ENCODE data around the gene SETBP1.

SETBP1 gene

DNA sequence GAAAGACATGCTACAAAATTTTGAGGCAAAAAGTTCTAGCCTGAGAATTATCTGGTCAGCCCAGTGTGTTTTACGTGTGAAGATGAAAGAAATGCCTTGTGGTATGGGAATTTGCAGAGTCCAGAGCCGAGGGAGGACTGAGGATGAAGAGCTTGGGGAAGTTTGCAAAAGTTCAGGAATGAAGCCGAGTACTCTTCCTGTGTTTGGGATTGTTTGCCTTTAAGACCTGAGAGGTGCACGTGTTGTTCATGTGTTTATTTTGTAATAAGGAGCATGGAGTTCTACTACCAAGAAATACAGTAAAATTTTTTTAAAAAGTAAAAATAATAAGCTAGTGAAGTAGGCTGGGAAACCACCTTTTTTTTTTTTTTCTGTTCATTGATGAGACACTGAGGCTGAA is 14.8 kb downstream of the SETBP1 start:
- DNase-seq (ENCODE audit: insufficient read length) (no peak), FAIRE-seq (no peak)
- TF ChIP-seq POLR2AphosphoS5 (IDR thresholded peaks at IDR 0.05; ENCODE audit: low read depth, low read length) (no peak), TAF1 (IDR thresholded peaks at IDR 0.05; ENCODE audit: borderline replicate concordance, low read depth, low read length) (no peak), POLR2A (IDR thresholded peaks at IDR 0.05; ENCODE audit: low read depth, low read length) (no peak)

GRCh38 chr18:44696892-44697291 is 16.2 kb downstream of the SETBP1 start:
- no peak for DNase-seq (ENCODE audit: insufficient read length)
- no peak for TF ChIP-seq POLR2AphosphoS5 (IDR thresholded peaks at IDR 0.05; ENCODE audit: low read depth, low read length)
- no peak for TF ChIP-seq TAF1 (IDR thresholded peaks at IDR 0.05; ENCODE audit: borderline replicate concordance, low read depth, low read length)
- no peak for TF ChIP-seq POLR2A (IDR thresholded peaks at IDR 0.05; ENCODE audit: low read depth, low read length)
- FAIRE-seq = no peak

- TF ChIP-seq POLR2A (IDR thresholded peaks at IDR 0.05; ENCODE audit: low read depth, low read length) (no peak), POLR2AphosphoS5 (IDR thresholded peaks at IDR 0.05; ENCODE audit: low read depth, low read length) (no peak), TAF1 (IDR thresholded peaks at IDR 0.05; ENCODE audit: borderline replicate concordance, low read depth, low read length) (no peak)
- FAIRE-seq = no peak
- DNase-seq (ENCODE audit: insufficient read length) = no peak
These were observed 16.6 kb downstream of the SETBP1 start for GRCh38 chr18:44697315-44697714.

DNA sequence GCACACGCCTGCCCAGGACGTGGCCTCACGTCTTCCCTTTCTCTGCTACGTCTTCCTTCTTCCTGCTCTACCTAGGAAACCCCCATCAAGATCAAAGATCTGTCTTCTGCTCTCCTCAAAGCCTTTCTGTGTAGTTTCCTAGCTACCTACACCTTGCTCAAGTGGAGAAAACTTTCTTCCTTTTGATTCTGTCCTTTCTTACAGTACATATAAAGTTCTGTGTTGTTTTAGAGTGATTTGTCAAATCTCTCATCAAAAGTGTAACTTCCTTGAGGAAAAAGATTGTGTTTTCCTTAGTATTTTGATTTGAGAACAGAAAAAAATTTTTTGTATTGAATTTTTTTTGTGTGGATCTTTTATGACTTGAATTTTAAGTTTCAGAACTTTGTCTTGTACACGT is 17.8 kb downstream of the SETBP1 start:
- TF ChIP-seq POLR2AphosphoS5 (IDR thresholded peaks at IDR 0.05; ENCODE audit: low read depth, low read length) (no peak), TAF1 (IDR thresholded peaks at IDR 0.05; ENCODE audit: borderline replicate concordance, low read depth, low read length) (no peak), POLR2A (IDR thresholded peaks at IDR 0.05; ENCODE audit: low read depth, low read length) (no peak)
- FAIRE-seq (no peak), DNase-seq (ENCODE audit: insufficient read length) (no peak)

DNA sequence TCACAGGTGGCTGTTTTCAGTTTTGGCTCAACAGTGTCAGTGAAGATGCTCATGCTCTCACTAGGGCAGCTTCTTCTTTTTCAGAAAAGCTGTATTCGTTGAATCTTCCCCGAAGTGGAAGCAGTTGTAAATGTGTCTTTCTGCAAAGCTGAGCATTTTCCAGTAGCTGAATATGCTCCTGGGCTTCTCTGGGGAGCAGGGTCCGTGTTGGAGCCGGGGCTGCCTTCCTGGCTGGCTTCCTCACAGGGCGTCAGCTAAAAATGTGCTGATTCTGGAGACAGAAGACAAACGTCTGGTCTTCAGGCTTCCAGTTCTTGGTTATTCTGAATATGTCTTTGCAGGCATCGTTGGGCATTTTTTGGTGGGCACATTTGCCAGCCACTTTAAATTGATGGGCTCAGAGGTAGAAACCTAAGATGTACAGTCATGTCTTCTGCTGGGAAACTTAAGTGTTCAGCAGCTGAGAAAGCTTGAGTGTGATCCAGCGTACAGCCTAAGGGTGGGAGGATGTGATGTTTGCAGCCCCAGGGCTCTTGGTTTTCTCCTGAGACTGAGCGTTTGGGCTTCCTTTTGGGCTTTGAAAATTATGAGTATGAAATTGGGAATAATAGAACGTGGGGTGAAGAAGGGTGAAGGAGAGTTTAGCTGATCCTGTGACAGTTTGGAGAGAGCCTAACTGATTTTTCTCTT is 19.0 kb downstream of the SETBP1 start:
- FAIRE-seq = no peak
- no peak for TF ChIP-seq POLR2A (IDR thresholded peaks at IDR 0.05; ENCODE audit: low read depth, low read length)
- no peak for TF ChIP-seq TAF1 (IDR thresholded peaks at IDR 0.05; ENCODE audit: borderline replicate concordance, low read depth, low read length)
- TF ChIP-seq POLR2AphosphoS5 (IDR thresholded peaks at IDR 0.05; ENCODE audit: low read depth, low read length) = no peak
- DNase-seq (ENCODE audit: insufficient read length) = no peak

GRCh38 chr18:44700652-44701051 is 20.0 kb downstream of the SETBP1 start:
- FAIRE-seq (peak; percentile 65), DNase-seq (ENCODE audit: insufficient read length) (peak; percentile 34)
- no peak for TF ChIP-seq TAF1 (IDR thresholded peaks at IDR 0.05; ENCODE audit: borderline replicate concordance, low read depth, low read length)
- no peak for TF ChIP-seq POLR2A (IDR thresholded peaks at IDR 0.05; ENCODE audit: low read depth, low read length)
- no peak for TF ChIP-seq POLR2AphosphoS5 (IDR thresholded peaks at IDR 0.05; ENCODE audit: low read depth, low read length)

DNA sequence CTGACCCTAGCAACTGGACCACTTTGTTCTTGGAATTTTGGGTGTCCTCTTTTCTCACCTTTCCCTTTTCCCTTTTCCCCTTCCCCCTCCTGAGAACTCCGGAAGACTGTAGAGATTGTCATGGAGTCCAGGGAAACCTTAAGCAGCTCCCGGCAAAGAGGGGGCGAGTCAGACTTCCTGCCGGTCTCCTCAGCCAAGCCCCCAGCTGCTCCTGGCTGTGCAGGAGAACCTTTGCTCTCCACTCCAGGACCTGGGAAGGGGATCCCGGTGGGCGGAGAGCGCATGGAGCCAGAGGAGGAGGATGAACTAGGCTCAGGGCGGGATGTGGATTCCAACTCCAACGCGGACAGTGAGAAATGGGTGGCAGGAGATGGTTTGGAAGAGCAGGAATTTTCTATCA is 20.5 kb downstream of the SETBP1 start:
- DNase-seq (ENCODE audit: insufficient read length) = no peak
- FAIRE-seq = no peak
- TF ChIP-seq TAF1 (IDR thresholded peaks at IDR 0.05; ENCODE audit: borderline replicate concordance, low read depth, low read length) (no peak), POLR2AphosphoS5 (IDR thresholded peaks at IDR 0.05; ENCODE audit: low read depth, low read length) (no peak), POLR2A (IDR thresholded peaks at IDR 0.05; ENCODE audit: low read depth, low read length) (no peak)

DNA sequence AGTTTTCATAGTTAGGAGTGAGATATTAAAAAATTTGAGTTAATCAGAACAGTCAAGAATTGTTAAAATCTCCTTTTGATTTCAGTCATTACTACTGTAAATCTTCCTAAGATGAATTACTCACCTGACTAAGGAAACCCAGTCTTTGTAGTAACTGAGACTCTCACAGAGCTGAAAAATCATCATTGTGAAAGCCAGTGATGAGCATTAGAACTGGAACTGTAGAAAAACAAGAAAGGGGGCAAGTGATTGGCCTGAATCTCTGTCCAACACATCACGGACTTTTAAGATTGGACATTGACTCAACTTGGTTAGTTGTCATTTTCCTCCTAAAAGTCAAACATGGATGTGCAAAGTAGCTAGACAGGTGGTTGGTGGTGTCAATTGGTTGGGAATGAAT is 21.9 kb downstream of the SETBP1 start:
- no peak for TF ChIP-seq POLR2AphosphoS5 (IDR thresholded peaks at IDR 0.05; ENCODE audit: low read depth, low read length)
- TF ChIP-seq TAF1 (IDR thresholded peaks at IDR 0.05; ENCODE audit: borderline replicate concordance, low read depth, low read length) = no peak
- TF ChIP-seq POLR2A (IDR thresholded peaks at IDR 0.05; ENCODE audit: low read depth, low read length) = no peak
- FAIRE-seq (peak; percentile 85), DNase-seq (ENCODE audit: insufficient read length) (no peak)

GRCh38 chr18:44704135-44704789 is 23.6 kb downstream of the SETBP1 start:
- no peak for FAIRE-seq

DNA sequence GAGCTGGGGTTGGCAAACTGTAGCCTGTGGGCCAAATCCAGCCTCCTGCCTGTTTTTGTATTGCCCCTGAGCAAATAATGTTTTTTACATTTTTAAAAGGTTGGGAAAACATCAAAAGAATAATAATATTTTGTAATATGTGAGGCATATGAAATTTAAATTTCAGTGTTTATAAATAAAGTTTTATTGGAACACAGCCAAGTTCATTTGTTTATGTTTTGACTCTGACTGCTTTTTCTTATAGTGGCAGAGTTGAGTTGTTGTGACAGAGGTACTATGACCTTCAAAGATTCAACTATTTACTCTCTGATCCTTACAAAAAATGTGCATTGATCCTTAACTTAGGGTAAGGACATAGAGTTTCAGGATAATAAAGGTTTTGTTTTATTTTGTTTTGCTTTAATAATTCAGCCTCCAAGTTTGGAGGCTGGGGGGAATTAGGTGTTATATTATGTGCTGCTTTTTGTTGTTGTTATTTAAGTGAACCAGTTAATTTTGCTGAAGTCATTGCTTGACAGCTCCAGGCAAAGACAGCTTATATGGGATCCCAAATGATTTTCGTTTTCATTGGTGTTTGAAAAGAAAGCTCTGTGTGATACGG is 24.5 kb downstream of the SETBP1 start:
- no peak for TF ChIP-seq POLR2A (IDR thresholded peaks at IDR 0.05; ENCODE audit: low read depth, low read length)
- no peak for TF ChIP-seq TAF1 (IDR thresholded peaks at IDR 0.05; ENCODE audit: borderline replicate concordance, low read depth, low read length)
- TF ChIP-seq POLR2AphosphoS5 (IDR thresholded peaks at IDR 0.05; ENCODE audit: low read depth, low read length) = no peak
- FAIRE-seq (no peak), DNase-seq (ENCODE audit: insufficient read length) (no peak)

More at GRCh38 chr18:44704135-44704789, 23.6 kb downstream of the SETBP1 start:
- DNase-seq (ENCODE audit: insufficient read length) = no peak
- TF ChIP-seq POLR2AphosphoS5 (IDR thresholded peaks at IDR 0.05; ENCODE audit: low read depth, low read length) (no peak), TAF1 (IDR thresholded peaks at IDR 0.05; ENCODE audit: borderline replicate concordance, low read depth, low read length) (no peak), POLR2A (IDR thresholded peaks at IDR 0.05; ENCODE audit: low read depth, low read length) (no peak)

GRCh38 chr18:44708451-44709083 is 27.9 kb downstream of the SETBP1 start:
- FAIRE-seq = no peak

More at GRCh38 chr18:44708451-44709083, 27.9 kb downstream of the SETBP1 start:
- TF ChIP-seq TAF1 (IDR thresholded peaks at IDR 0.05; ENCODE audit: borderline replicate concordance, low read depth, low read length) (no peak), POLR2AphosphoS5 (IDR thresholded peaks at IDR 0.05; ENCODE audit: low read depth, low read length) (no peak), POLR2A (IDR thresholded peaks at IDR 0.05; ENCODE audit: low read depth, low read length) (no peak)
- no peak for DNase-seq (ENCODE audit: insufficient read length)
